Fibroblast of pulmonary artery (primary cell): ENCODE data around the gene ARHGAP9.
"Not testable (repeated sequence)": the region's sequence is repeated elsewhere in the genome, so short reads cannot be mapped to it uniquely, and the experiment has no call there.

ENCODE experiments used
- DNase-seq: peaks from one replicate; pipeline ENCODE4 v3.0.0-alpha.2; 2010; ENCODE audit warnings: low read depth
- H3K4me3 ChIP-seq: replicated peaks from 2 replicates; pipeline ENCODE4 v1.5.1; 2011; ENCODE audit warnings: low read depth, mild to moderate bottlenecking, control low read depth, low read length, moderate library complexity
- TF ChIP-seq, protein P1 (sequence below): IDR thresholded peaks from 2 replicates; pipeline ENCODE4 v1.5.1; 2011; ENCODE audit warnings: mild to moderate bottlenecking, control low read depth, low read length, inconsistent platforms; ENCODE audit errors: missing control alignments

The ARHGAP9 gene

DNA sequence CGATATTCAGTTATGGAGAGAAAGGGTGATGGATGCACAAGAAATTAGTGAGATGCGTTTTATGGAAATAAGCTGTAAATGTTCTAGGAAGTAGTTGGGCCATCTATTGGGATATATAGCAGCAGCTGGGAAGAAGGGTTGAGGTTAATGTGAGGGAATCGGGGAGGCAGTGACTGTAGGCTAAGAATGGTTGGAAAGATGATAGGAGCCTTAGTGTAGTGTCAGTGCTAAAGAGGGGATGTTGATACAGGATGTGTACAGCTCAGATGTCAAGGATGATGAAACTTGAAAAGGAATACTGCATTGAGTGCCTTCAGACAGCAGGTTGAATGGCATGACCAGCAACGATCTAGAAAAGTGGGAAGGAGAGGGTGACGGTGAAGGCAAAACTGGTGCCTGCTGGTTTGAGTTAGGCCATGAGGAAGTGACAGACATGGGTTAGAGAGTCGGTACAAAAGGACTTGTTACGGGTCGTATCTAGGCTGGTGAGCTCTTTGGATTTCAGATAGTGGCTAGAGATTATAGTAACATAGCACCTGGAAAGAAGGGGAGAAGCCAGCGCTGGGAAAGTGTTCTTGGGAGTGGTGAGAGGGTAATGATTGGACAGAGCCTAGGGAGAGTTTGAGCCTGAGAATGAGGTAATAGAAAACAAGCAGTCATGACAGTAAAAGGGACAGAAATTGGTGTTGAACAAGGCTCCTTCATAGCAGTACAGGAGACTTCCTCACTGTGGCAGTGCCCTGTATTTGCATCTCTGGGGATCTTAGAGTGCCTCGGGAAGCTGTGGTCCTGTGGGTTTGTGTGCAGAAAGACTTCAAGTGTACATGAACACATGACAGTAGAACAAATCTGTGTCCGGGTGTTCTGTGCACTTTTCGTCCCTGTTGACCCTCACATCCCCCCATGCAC, 17.8 kb upstream of the ARHGAP9 start:
- TF ChIP-seq, protein P1, sequence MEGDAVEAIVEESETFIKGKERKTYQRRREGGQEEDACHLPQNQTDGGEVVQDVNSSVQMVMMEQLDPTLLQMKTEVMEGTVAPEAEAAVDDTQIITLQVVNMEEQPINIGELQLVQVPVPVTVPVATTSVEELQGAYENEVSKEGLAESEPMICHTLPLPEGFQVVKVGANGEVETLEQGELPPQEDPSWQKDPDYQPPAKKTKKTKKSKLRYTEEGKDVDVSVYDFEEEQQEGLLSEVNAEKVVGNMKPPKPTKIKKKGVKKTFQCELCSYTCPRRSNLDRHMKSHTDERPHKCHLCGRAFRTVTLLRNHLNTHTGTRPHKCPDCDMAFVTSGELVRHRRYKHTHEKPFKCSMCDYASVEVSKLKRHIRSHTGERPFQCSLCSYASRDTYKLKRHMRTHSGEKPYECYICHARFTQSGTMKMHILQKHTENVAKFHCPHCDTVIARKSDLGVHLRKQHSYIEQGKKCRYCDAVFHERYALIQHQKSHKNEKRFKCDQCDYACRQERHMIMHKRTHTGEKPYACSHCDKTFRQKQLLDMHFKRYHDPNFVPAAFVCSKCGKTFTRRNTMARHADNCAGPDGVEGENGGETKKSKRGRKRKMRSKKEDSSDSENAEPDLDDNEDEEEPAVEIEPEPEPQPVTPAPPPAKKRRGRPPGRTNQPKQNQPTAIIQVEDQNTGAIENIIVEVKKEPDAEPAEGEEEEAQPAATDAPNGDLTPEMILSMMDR = no peak
- DNase-seq = no peak
- no peak overlapping the region for H3K4me3 ChIP-seq

DNA sequence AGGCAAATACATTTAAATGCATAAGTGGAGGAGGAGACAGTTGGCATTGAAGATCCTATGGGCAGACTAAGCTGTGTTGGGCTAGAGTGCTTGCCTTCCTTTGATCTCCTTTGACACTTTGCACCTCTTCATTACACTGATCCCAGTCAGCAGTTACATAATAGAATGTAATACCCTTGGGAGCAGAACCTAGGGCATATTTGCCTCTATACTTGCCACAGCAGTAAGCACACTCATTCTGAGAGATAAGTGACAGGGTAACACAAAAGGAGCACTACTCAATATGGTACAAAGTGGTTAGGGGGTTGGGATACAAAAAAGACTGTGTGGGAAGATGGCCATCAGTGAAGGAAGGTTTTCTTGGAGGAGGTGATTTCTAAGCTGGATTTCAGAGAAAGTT, 17.2 kb upstream of the ARHGAP9 start:
- DNase-seq = no peak
- H3K4me3 ChIP-seq = no peak overlapping the region
- TF ChIP-seq, protein P1 = no peak

DNA sequence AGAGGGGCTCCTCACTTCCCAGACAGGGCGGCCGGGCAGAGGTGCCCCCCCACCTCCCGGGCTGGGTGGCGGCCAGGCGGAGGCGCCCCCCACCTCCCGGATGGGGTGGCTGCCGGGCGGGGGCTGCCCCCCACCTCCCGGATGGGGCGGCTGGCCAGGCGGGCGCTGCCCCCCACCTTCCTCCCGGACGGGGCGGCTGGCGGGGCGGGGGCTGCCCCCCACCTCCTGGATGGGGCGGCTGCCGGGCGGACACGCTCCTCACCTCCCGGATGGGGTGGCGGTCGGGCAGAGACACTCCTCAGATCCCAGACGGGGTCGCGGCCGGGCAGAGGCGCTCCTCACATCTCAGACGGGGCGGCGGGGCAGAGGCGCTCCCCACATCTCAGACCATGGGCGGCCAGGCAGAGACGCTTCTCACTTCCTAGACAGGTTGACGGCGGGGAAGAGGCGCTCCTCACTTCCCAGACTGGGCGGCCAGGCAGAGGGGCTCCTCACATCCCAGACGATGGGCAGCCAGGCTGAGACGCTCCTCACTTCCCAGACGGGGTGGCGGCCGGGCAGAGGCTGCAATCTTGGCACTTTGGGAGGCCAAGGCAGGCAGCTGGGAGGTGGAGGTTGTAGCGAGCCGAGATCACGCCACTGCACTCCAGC, 15.5 kb upstream of the ARHGAP9 start:
- DNase-seq, H3K4me3 ChIP-seq: not testable (repeated sequence)

DNA sequence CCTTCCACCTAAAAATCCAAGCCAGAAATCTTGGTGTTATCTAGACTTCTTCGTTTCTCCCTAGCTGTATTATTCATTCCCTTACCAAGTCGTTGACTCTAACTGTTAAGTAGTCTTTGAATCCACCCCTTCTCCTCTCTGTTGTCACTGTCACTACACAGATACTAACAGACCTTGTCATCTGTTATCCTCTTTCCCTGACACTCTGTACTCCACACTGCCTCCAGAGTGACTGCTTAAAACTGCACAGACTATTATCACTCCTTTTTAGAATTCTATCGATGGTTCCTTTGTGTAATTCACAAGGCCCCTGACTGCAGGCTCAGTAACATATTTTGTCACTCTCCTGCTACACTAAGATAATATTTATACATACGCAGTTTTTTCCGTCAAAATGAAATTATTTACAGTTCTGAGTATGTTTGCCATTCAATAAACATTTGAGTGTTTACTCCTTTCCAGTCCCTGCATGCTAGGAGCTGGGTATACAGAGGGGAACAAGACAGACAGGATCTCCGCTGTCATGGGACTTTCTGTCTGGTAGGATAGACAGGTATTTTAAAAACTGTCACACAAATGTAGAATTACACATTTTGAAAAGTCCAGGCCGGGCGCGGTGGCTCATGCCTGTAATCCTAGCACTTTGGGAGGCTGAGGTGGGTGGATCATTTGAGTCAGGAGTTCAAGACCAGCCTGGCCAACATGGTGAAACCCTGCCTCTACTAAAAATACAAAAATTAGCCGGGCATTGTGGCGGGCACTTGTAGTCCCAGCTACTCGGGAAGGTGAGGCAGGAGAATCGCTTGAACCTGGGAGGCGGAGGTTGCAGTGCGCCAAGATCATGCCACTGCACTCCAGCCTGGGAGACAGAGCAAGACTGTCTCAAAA, 12.0 kb upstream of the ARHGAP9 start:
- no peak overlapping the region for H3K4me3 ChIP-seq
- no peak for DNase-seq
- TF ChIP-seq, protein P1 = peak; percentile 26

DNA sequence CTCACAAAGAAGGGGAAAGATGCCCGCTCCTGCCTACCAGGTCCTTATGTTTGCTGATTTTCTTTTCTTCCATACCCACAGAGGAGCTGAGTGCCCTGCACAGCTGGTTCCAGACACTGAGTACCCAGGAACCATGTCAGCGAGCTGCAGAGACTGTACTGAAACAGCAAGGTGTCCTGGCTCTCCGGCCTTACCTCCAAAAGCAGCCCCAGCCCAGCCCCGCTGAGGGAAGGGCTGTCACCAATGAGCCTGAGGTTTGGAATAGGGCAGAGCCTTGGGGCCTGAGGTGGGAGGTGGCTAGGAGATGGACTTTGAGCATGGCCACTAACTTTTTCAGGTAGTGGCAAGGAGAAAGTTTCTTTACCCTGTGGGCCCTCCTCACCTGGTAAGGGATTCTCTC, 10.5 kb upstream of the ARHGAP9 start:
- DNase-seq = no peak
- TF ChIP-seq, protein P1 = no peak
- no peak overlapping the region for H3K4me3 ChIP-seq

DNA sequence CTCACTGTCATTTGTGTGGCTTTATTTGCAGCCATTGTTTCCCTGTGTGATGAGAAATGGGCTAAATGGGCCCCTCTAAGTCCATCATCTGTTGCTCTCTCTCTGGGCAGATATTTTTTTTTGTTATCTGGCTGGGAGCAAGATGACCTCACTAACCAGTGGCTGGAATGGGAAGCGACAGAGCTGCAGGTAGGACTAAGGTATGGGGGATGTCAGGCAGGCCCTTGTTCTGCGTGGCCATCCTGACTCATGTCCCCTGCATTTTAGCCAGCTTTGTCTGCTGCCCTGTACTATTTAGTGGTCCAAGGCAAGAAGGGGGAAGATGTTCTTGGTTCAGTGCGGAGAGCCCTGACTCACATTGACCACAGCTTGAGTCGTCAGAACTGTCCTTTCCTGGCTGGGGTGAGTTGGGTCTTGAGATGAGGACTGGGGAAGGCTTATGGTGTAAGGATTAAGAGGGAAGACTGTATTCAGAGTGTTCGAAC, 9.5 kb upstream of the ARHGAP9 start:
- no peak for DNase-seq
- TF ChIP-seq, protein P1 = no peak
- H3K4me3 ChIP-seq = peak overlapping the region; percentile 99
